ENCODE measurements around the gene HS1BP3. TPM values are rescaled to one million over a fixed set of nuclear protein-coding genes. Genes with fewer than 3 reads are reported as not detected.
A peak's percentile ranks its signal among the peaks of the same experiment; 100 is the strongest.

The HS1BP3 gene
- total RNA-seq, 1 donor = 25.9 TPM

DNA sequence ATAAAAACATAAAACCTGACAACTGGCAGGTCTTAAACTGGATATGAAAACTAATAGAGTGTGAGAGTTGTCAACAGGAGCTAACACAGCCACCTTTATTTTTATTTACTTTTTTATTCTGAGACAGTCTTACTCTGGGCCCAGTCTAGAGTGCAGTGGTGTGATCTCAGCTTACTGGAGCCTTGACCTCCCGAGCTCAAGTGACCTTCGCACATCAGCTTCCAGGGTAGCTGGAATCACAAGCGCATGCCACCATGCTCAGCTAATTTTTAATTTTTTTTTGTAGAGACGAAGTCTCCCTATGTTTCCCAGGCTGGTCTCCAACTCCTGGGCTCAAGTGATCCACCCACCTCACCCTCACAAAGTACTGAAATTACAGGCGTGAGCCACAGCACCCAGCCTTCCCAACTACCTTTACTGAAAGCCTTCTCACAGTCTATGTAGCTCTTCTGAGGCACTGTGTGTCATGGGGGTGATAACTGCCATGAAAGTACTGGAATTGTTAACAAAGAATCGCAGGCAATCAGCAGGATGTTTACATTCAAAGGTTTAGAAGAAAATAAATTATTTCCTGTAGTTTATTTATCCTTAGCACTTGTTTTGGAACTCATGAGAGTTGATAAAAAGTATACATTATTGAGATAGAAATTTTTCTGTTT, 40.3 kb upstream of the HS1BP3 start:
- DNase-seq (ENCODE audit: low read depth) = peak; percentile 42
- TF ChIP-seq, protein P1, sequence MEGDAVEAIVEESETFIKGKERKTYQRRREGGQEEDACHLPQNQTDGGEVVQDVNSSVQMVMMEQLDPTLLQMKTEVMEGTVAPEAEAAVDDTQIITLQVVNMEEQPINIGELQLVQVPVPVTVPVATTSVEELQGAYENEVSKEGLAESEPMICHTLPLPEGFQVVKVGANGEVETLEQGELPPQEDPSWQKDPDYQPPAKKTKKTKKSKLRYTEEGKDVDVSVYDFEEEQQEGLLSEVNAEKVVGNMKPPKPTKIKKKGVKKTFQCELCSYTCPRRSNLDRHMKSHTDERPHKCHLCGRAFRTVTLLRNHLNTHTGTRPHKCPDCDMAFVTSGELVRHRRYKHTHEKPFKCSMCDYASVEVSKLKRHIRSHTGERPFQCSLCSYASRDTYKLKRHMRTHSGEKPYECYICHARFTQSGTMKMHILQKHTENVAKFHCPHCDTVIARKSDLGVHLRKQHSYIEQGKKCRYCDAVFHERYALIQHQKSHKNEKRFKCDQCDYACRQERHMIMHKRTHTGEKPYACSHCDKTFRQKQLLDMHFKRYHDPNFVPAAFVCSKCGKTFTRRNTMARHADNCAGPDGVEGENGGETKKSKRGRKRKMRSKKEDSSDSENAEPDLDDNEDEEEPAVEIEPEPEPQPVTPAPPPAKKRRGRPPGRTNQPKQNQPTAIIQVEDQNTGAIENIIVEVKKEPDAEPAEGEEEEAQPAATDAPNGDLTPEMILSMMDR (IDR thresholded peaks at IDR 0.05; ENCODE audit: insufficient read depth, low read depth, low read length) = no peak
- no peak overlapping the region for H3K4me3 ChIP-seq (ENCODE audit: low read depth, low read length)

DNA sequence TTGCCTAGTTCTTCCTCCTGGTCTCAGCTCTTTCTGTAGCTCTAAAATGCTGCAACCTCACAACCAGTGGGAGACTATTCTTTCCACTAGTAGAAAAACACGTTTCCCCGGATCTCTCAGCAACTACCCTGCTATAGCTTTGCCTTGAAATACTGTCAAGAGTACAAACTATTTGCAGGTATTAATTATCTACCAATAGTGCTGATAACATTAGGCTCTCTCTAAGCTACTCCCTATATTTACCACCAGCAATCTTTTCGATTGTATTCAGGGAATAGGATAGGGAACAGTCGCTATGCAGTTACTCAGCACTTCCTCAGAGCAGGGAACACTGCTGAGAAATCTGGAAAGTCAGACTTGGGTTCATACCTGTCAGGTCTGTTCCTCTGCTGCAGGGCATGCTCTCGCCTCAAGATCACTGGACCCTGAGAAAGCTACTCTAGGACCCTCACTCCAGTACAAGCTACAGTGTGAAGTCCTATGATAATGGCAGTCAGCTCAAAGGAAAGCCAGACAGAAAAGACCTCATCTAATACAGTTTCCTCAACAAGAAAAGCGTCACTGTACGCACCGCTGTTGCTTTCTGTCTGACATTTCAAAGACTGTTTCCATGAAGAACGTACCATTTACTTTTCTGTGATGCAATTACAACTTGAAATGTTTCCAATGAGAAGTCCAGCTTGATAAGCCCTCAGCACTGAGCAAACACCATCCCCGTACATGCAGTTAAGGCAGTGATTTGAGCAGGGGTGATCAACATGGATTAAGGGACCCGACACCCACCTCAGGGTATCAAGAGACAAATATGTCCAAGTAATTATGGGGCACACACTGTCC, 38.7 kb upstream of the HS1BP3 start:
- no peak overlapping the region for H3K4me3 ChIP-seq (ENCODE audit: low read depth, low read length)
- no peak for DNase-seq (ENCODE audit: low read depth)
- TF ChIP-seq, protein P1 (IDR thresholded peaks at IDR 0.05; ENCODE audit: insufficient read depth, low read depth, low read length) = no peak

DNA sequence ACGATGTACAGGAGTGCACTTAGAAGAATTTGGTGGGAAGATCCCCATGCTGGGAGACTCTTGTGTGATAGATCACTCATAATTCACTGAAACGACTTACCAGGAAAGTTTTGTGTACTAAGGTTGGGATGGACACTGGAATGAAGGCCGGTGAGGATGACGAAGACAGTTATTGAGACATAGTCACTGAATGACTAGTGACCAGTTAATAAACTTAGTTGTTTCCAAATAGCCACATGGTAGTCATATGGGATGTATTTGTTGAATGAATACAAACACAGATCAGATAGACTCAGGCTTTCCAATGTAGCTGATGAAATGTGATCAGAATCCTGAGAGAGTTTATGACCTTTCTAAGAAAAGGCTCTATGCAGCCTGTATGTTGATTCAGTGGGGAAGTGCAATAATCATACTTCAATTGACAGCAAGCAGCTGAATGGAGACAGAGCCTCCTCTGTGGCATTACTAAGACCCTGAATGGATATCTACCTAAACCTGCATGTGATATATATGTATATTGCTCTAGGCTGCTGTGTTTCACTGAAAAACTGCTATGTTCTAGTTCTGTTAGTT, 36.4 kb upstream of the HS1BP3 start:
- TF ChIP-seq, protein P1 (IDR thresholded peaks at IDR 0.05; ENCODE audit: insufficient read depth, low read depth, low read length) = no peak
- H3K4me3 ChIP-seq (ENCODE audit: low read depth, low read length) = no peak overlapping the region
- DNase-seq (ENCODE audit: low read depth) = no peak

DNA sequence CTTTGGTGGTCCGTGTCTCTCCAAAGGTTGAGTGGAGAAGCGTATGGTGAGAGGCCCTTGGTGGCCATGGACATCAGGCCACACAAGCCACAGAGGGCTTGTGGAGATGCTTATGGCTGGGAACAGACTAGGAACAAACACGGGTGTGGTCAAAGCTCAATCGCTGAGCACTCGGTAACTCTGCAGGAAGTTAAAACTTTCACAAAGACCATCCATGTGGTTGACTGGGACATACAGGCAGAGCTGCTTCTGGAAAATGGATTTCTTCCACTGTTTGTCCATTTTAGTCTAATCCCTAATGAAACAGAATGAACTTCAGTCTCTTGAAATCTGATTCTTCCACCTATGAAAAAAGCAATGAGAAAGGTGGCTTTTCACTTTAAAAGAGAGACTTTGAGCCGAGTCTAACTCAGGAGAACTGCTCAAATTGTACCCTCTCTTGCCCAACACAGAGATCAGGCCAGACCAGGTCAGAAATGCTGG, 33.7 kb upstream of the HS1BP3 start:
- H3K4me3 ChIP-seq (ENCODE audit: low read depth, low read length) = no peak overlapping the region
- no peak for DNase-seq (ENCODE audit: low read depth)
- TF ChIP-seq, protein P1 (IDR thresholded peaks at IDR 0.05; ENCODE audit: insufficient read depth, low read depth, low read length) = no peak

DNA sequence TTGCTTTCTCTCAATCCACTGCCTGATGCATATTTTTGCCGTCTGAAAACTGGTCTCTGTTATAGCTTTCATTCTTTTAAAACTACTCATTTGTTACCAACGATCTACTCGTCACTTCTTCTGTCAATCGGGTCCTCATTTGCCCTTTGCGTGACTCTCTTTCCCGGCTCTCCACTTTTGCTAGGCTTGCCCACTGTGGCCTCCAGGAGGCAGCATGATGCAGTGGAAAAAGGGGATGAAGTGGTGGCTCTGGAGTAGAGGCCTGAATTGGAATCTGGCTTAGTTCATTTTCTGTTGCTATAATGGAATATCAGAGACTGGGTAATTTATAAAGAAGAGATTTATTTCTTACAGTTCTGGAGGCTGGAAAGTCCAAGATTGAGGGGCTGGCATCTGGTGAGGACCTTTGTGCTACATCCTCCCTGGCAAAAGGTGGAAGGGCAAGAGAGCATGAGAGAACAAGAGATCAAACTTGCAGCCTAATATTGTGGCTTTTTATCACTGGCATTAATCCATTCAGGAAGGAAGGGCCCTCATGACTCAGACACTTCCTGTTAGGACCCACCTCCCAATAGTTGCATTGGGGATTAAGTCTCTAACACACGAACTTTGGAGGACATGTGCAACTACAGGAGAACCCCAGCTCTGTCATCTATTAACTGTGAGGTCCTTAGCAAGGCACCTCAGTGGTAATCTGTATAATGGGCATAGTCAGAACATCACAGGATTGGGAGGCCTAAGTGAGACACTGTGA, 31.4 kb upstream of the HS1BP3 start:
- no peak overlapping the region for H3K4me3 ChIP-seq (ENCODE audit: low read depth, low read length)
- TF ChIP-seq, protein P1 (IDR thresholded peaks at IDR 0.05; ENCODE audit: insufficient read depth, low read depth, low read length) = peak; percentile 92
- peak; percentile 53 for DNase-seq (ENCODE audit: low read depth)

DNA sequence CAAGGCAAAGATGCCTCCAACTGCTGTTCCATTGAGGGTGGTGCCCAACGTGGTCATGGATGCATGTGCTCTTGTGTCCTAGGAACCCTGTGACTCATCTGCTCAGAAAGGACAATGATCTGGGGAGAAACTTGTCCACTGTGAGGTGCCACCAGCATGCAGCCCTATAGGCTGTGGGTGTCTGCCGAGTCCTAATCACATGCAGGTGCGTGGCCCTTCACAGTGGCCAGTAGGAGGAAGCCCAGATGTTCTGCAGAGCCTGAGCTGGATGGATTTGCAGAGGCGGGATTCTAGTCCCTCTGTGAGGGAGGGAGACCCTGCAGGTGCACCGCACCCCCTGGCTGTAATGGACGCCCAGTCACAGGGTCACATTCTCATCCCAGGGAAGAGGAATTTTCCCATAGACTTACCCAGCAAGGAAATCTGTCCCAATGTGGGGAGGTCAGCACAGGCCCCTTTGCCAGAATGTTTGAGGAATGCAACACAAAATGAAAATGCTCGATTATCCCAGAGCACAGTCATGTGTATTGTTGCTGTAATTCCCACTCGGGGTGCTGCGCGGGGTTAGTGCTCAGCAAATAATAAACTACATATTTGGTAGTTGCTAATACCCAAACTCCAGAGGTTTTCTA, 30.0 kb upstream of the HS1BP3 start:
- TF ChIP-seq, protein P1 (IDR thresholded peaks at IDR 0.05; ENCODE audit: insufficient read depth, low read depth, low read length) = no peak
- DNase-seq (ENCODE audit: low read depth) = no peak
- H3K4me3 ChIP-seq (ENCODE audit: low read depth, low read length) = no peak overlapping the region
